ENCODE results near the gene NR4A1.

DNA sequence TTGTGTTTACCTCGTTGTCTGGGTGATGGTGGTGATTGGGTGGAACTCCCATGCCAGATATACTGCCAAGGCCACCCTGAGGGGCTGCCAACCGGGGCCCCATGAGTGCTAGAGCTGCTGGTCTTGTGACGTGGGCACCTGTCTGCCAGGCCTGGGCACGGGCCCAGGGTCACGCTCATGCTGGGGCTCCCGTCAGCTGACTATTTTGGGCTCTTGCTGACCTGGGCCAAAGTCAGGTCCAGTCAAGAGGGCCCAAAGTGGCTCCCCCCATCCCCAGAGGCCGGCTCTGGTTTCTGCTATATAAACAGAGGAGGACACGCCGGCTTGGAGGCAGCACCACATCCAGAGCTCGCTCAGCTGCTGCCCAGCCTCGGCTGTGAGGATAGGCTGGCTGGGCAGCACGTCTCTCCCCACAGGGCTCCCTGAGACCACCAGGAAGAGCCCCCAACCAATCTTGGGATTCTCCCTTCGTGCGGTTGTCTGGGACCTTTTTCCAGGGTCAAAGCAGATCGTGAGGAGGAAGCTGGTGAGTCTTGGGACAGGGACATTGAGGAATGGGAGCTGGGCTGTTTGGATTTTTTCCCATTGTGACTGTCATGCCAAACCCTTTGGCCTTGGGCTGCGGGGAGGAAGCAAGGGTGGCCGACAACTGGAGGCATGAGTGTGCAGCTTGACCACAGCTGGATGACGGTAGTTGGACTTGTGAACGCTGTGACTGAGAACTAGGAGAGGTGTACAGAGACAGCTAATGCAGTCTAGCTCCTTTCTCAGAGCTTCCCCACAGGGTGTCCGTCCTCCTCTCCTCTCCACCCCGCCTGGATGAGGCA lies 7.6 kb upstream of the NR4A1 start:
- no peak for TF ChIP-seq YY1 (IDR thresholded peaks at IDR 0.05; ENCODE audit: insufficient read depth, insufficient read length)
- TF ChIP-seq SUZ12 (IDR thresholded peaks at IDR 0.05; ENCODE audit: extremely low read depth, insufficient read depth, insufficient read length): no peak

Data from NT2/D1 (cell line).